DND-41 (cell line): ENCODE measurements around the gene GTF2A1.
A peak's percentile ranks its signal among the peaks of the same experiment; 100 is the strongest.

Experiments
- ATAC-seq: fragments of 200-7000 bp; cut with Tn5 transposase; 3 replicates; pipeline ENCODE4 v1.9.1; 2021; ENCODE audit warnings: low read depth; ENCODE audit not compliant: insufficient read depth
- DNase-seq: peaks from one replicate; pipeline ENCODE4 v3.0.0-alpha.2; 2020
- H2AFZ ChIP-seq: 2 replicates; pipeline ENCODE4 v1.6.0; 2012; ENCODE audit warnings: low read depth, low read length
- H3K27ac ChIP-seq: 2 replicates; pipeline ENCODE4 v1.5.1; 2012; ENCODE audit warnings: low read length, inconsistent platforms
- H3K27me3 ChIP-seq: fragments of 200-600 bp; sonication (generic); 2 replicates; pipeline ENCODE4 v1.6.0; 2012; ENCODE audit warnings: low read length, mild to moderate bottlenecking, inconsistent platforms; ENCODE audit not compliant: insufficient read depth, poor library complexity
- H3K36me3 ChIP-seq: 2 replicates; pipeline ENCODE4 v1.5.1; 2012; ENCODE audit warnings: low read length, inconsistent platforms; ENCODE audit not compliant: insufficient read depth
- H3K4me1 ChIP-seq: 2 replicates; pipeline ENCODE4 v1.5.1; 2012; ENCODE audit warnings: mild to moderate bottlenecking, low read length; ENCODE audit not compliant: insufficient read depth
- H3K4me2 ChIP-seq: 2 replicates; pipeline ENCODE4 v1.6.0; 2012; ENCODE audit warnings: mild to moderate bottlenecking, moderate library complexity, low read length, inconsistent platforms; ENCODE audit not compliant: insufficient read depth
- H3K4me3 ChIP-seq, 2 experiments: fragments of 200-600 bp in 1 of 2; shearing (Covaris generic) in 1 of 2; 2 replicates each; pipeline ENCODE4 v1.5.1; 2012 to 2016; ENCODE audit warnings: inconsistent platforms in 2 of 2, low read length in 2 of 2, mild to moderate bottlenecking in 2 of 2, low read depth in 1 of 2, moderate library complexity in 1 of 2
- H3K79me2 ChIP-seq: 2 replicates; pipeline ENCODE4 v1.6.0; 2012; ENCODE audit warnings: low read length, inconsistent platforms; ENCODE audit not compliant: insufficient read depth
- H3K9ac ChIP-seq: 2 replicates; pipeline ENCODE4 v1.6.0; 2012; ENCODE audit warnings: low read depth, mild to moderate bottlenecking, inconsistent platforms, low read length, moderate library complexity
- H3K9me3 ChIP-seq: 2 replicates; pipeline ENCODE4 v1.5.1; 2012; ENCODE audit warnings: low read length, moderate library complexity, mild to moderate bottlenecking, inconsistent platforms; ENCODE audit not compliant: insufficient read depth, severe bottlenecking
- H4K20me1 ChIP-seq: 2 replicates; pipeline ENCODE4 v1.6.0; 2012; ENCODE audit warnings: low read length; ENCODE audit not compliant: insufficient read depth
- EZH2 ChIP-seq: IDR thresholded peaks from 3 replicates; pipeline ENCODE4 v1.6.1; 2012; ENCODE audit warnings: borderline replicate concordance, low read depth, mild to moderate bottlenecking, moderate library complexity, low read length, inconsistent platforms; ENCODE audit not compliant: severe bottlenecking
- TF ChIP-seq, protein P1 (sequence below): IDR thresholded peaks from 2 replicates; pipeline ENCODE4 v1.5.1; 2012; ENCODE audit warnings: borderline replicate concordance, low read length, moderate library complexity, mild to moderate bottlenecking; ENCODE audit not compliant: poor library complexity, severe bottlenecking; ENCODE audit errors: extremely low read depth

GTF2A1 gene

DNA sequence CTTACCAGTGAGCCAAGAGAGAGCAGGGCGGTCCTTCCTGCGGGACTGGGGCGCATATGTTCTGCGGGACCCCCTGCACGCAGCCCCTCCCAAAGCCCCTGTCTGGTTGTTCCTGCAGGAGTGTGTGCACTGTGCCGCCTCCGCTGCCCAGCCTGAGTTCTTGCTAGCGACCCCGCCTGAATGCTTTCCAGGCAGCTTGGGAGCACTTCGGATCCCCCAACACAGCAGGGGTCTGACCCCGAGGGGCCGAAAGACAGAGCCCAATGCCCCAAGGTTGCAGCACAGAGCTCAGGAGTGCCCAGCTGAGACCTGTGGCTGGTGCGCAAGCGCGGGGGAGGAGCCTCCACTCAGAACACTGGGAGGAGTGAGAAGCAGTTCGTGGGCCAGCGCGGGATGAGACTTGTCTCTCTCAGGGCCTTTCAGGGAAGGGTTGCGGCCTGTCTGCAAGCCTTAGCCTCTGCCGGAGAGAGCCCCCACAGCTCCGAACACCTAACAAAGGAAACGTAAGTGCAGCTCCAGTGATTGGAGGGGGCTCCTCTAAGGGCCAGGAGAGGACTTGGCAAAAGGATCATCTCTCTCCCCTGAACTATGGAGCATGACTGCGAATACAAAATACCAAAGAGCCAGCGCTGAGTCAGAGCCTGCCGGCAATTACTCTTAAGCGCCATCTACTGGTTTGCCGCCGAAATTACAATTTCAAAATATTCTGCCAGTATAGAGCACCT is 50.5 kb downstream of the GTF2A1 start:
- peak overlapping the region; percentile 86 for H3K4me2 ChIP-seq
- peak overlapping the region; percentile 41 to 84; a peak in 3 of 4 replicates for H3K4me3 ChIP-seq
- peaks cover 42% of the 10 kb centered on the region for H3K4me1 ChIP-seq
- no peaks in the 10 kb centered on the region for H4K20me1 ChIP-seq
- TF ChIP-seq EZH2, result no peak
- TF ChIP-seq, protein P1, sequence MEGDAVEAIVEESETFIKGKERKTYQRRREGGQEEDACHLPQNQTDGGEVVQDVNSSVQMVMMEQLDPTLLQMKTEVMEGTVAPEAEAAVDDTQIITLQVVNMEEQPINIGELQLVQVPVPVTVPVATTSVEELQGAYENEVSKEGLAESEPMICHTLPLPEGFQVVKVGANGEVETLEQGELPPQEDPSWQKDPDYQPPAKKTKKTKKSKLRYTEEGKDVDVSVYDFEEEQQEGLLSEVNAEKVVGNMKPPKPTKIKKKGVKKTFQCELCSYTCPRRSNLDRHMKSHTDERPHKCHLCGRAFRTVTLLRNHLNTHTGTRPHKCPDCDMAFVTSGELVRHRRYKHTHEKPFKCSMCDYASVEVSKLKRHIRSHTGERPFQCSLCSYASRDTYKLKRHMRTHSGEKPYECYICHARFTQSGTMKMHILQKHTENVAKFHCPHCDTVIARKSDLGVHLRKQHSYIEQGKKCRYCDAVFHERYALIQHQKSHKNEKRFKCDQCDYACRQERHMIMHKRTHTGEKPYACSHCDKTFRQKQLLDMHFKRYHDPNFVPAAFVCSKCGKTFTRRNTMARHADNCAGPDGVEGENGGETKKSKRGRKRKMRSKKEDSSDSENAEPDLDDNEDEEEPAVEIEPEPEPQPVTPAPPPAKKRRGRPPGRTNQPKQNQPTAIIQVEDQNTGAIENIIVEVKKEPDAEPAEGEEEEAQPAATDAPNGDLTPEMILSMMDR, result peak; percentile 84
- peak overlapping the region; percentile 89 for H3K27ac ChIP-seq
- peaks cover 3% of the 10 kb centered on the region; the same call in 1 of the 2 replicates for H3K79me2 ChIP-seq
- peak overlapping the region; percentile 75 for H2AFZ ChIP-seq
- no peaks in the 10 kb centered on the region; the same call in 1 of the 2 replicates for H3K36me3 ChIP-seq
- no peaks in the 10 kb centered on the region for H3K27me3 ChIP-seq
- peak; percentile 91 for DNase-seq
- ATAC-seq, result peak; percentile 94
- no peaks in the 10 kb centered on the region for H3K9me3 ChIP-seq
- peak overlapping the region; percentile 75 for H3K9ac ChIP-seq

DNA sequence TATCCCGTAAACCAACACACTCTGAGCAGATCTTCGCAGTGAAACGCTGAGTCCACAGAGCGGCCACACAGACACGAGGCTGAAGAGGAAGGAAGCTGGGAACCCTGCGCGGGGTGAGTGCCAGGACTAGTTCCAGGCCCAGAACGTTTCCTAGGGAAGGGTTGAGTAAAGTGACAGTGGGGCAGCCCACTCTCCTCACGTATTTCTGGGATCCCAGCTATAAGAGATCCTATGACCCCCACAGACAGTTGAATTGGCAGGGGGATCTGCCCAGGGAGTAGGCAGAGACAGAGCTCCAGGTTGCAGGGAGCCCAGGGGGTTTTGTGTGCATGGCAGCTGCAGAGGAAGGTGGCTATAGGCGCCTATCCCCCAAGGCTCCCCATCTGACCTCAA is 51.1 kb downstream of the GTF2A1 start:
- peak overlapping the region; percentile 89 for H3K27ac ChIP-seq
- no peaks in the 10 kb centered on the region for H3K9me3 ChIP-seq
- H3K4me2 ChIP-seq, result peak overlapping the region; percentile 86
- peak overlapping the region; percentile 75 for H3K9ac ChIP-seq
- ATAC-seq, result peak; percentile 40
- peak overlapping the region; percentile 75 for H2AFZ ChIP-seq
- H3K4me1 ChIP-seq, result peaks cover 47% of the 10 kb centered on the region
- DNase-seq, result no peak
- H3K36me3 ChIP-seq, result no peaks in the 10 kb centered on the region
- H3K4me3 ChIP-seq, result peak overlapping the region; percentile 41 to 84; a peak in 3 of 4 replicates
- H4K20me1 ChIP-seq, result no peaks in the 10 kb centered on the region
- H3K79me2 ChIP-seq, result peaks cover 3% of the 10 kb centered on the region; the same call in 1 of the 2 replicates
- H3K27me3 ChIP-seq, result no peaks in the 10 kb centered on the region
- no peak for TF ChIP-seq EZH2
- TF ChIP-seq, protein P1, result no peak

DNA sequence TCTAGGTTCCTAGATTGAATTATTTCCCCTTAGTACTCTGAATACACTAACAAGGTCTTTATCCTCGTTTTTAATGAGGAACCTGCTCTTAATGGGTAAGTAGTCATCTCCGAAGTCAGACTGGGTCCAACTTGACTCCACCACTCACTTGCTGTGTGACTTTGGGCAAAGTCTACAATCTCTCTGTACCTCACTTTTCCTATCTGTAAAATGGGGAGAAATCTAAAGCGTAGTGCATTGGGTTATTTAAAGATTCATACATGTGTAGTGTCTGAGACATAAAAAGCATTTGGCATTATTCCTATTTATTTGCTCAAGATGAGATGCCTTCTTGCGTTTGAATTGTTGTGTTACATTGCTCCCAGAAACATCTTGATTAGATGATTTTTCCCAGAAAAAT is 51.5 kb downstream of the GTF2A1 start:
- Histone ChIP-seq H3K9ac (peak overlapping the region; percentile 75), H4K20me1 (no peaks in the 10 kb centered on the region), H3K4me1 (peaks cover 51% of the 10 kb centered on the region), H3K4me3 (peak overlapping the region in 1 of 2 experiments; percentile 84; a peak in 2 of 4 replicates), H3K27me3 (no peaks in the 10 kb centered on the region), H3K27ac (peak overlapping the region; percentile 89), H3K4me2 (peak overlapping the region; percentile 86), H2AFZ (peak overlapping the region; percentile 75), H3K79me2 (peaks cover 3% of the 10 kb centered on the region; the same call in 1 of the 2 replicates), H3K9me3 (no peaks in the 10 kb centered on the region), H3K36me3 (no peaks in the 10 kb centered on the region)
- DNase-seq (no peak), ATAC-seq (no peak)
- TF ChIP-seq EZH2, result no peak
- TF ChIP-seq, protein P1, result no peak
